Muscle of back (tissue), 11 donors: ENCODE results near the gene C19orf67. TPM values are rescaled to one million over a fixed set of nuclear protein-coding genes. Genes with fewer than 3 reads are reported as not detected.
A peak's percentile ranks its signal among the peaks of the same experiment; 100 is the strongest.
"Not testable (repeated sequence)": the region's sequence is repeated elsewhere in the genome, so short reads cannot be mapped to it uniquely, and the experiment has no call there.

ENCODE experiments used
- DNase-seq, 3 donors: peaks; one replicate each; pipeline versions ENCODE4 v3.0.0 to v3.0.0-alpha.2; 2013
- polyA plus RNA-seq, 10 donors: library from polyadenylated mRNA; unstranded; fragments of 120-200 nt; gene quantifications; one replicate each; pipeline ENCODE4 v1.2.1, GENCODE V29; 2013; ENCODE audit not compliant: insufficient read length in 10 of 10

The C19orf67 gene
- polyA plus RNA-seq, 10 donors, result not detected

DNA sequence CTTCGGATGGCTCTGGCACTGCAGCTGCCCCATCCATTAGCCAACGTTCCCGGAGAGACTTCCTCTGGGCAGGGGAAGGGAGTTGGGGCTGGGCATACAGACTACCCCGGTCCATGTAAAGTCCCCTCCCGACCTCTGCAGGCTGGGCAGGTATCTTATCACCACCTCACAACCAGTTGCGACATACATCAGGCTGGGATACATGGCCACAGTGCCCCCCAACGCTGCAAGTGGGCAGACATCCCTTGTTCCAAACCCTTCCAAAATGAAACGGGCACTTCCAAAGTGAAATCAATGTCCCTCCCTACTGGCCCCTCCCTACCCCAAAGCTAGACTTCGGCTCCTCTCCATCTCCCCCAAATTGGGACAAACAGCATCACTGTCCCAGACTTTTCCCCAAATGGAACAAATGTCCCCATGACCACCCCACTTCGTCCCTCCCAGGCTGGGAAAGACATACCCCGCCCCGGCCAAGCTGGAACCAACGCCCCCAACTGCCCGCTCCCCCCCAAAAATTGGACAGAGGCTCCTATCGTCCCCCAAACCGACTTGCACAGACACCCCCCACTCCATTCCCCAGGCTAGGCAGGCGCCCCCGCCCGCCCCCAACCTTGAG is 28.7 kb downstream of the C19orf67 start:
- DNase-seq, result no peak

DNA sequence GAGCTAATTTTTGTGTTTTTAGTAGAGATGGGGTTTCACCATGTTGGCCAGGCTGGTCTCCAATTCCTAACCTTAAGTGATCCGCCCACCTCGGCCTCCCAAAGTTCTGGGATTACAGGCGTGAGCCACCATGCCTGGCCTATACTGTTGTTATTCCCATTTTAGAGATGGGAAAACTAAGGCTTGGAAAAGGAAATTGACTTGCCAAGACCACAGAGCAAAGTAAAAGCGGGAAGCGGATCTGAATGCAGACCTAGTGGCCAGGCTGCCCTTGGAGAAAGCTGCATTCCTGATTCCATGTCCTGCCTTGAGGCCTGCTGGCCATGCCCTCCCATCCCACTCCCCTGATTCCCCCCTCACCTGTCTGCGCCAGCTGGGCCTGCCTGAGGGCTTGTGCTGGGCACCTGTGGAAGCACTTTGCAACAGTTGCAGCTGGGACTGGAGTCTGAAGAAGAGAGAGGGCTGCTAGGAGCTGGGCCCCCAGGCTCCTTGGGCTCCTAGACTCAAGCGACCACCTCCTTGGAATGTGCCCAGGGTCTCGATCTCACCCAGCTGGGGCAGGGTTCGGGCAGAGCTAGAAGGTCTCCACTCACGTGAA is 29.4 kb downstream of the C19orf67 start:
- no peak for DNase-seq

DNA sequence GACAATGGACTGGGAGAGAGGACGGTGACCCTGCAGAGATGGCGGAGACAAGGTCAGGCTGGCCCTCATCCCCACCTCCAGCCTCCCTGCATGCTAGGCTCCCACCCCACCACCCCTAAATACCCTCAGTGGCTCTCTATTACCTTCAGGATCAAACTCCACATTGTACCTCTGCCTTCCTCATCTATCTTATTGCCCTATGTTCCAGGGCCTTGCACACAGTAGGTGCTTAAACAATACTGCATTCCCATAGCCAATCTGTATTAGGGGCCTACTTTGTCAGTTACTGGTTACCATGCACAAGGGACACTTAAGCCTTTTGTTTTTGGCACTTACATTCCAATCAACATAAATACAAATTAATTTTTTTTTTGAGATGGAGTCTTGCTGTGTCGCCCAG is 30.2 kb downstream of the C19orf67 start:
- DNase-seq, result no peak

DNA sequence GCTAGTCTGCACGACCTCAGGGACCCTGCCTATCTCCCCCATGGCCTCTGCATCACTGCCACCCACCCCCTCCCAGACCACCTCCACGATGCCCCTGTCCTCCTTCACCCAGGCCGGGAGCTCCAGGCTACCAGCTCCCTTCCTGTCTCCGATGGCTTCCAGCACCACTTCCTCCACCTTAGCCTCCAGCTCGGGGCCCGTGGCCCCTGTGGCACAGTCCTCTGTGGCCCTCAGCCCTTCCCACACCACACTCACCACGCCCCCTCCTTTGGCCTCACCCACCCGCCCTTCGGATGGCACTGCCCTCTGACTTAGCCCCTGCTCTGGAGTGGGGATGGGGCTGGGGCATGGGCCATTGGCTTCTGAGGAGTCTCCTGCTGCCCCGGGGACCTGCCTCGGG is 30.9 kb downstream of the C19orf67 start:
- no peak for DNase-seq

DNA sequence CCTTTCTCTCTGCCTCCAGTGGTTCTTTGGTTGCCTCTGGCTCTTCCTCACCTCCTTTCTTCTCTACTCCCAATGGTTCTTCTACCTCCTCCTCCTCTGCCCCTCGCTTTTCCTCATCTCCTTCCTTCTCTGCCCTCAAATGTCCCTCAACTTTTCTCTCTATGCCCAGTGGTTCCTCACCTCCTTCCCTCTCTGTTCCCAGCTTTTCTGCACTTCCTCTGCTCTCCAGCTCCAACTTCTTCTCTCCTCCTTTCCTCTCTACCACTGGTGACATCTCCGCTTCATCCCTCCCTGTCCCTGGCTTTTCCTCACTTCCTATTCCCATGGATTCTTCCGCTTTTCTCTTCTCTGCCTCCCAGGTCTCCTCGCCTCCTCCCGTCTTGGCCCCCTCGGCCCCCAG is 31.5 kb downstream of the C19orf67 start:
- DNase-seq, result no peak

DNA sequence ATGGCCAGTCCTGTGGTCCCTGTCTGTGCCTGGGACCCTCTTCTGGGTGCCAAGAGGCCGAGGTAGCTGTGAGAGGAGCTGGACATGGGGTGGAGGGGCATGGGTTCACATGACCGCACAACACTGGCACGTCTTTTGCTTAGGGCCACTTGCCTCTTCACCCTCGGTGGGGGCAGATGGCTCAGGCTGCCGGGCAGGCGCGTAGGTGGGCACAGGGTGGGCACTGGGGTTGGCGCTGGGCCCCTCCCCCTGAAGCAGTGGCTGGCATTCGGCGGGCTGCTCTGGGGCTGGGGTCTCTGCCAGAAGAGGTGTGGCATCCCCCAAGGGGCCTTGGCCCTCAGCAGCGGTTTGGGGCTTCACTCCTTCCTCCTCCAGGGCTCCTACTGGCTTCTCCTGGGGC is 32.1 kb downstream of the C19orf67 start:
- no peak for DNase-seq

DNA sequence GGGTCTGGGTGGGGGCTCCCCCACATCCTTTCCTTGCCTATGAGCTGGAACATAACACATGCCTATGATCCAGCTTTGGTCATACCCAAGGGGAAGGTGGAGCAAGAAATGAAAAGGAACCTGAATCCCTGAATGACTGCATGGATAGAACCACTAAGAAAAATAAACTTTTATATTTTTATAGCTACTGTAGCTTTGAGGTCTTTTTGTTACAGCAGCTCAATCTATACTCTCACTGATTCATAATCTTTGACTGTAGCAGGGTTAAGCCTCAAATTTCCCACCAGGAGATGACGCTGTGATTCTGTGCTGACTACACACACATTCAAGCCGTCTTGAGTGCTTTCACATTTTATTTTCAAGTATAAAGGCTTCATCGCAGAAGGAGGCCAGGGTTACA is 32.6 kb downstream of the C19orf67 start:
- no peak for DNase-seq

DNA sequence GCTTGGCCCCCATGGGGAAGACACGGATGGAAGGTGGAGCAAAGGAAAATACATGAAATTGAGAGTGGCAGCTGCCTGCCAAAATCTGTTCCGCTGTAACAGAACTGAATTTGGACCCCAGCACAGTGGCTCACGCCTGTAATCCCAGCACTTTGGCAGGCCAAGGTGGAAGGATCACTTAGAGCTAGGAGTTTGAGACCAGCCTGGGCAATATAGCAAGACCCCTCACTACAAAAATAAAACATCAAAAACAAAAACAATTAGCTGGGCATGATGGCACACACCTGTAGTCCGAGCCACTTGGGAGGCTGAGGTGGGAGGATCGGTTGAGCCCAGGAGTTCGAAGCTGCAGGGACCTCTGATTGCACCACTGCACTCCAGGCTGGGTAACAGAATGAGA is 33.1 kb downstream of the C19orf67 start:
- DNase-seq, result no peak

DNA sequence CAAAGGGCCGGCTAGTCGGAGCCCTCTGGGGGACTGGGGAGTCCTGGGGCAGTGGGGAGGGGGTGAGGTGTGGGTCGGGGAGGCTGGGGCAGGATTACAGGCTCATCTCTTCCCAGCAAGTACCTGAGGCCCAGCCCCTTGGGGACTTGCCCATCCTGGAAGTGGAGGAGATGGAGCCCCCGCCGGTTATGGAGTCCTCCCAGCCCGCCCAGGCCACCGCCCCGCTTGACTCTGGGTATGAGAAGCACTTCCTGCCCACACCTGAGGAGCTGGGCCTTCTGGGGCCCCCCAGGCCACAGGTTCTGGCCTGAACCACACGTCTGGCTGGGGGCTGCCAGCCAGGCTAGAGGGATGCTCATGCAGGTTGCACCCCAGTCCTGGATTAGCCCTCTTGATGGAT is 33.6 kb downstream of the C19orf67 start:
- DNase-seq, result no peak

DNA sequence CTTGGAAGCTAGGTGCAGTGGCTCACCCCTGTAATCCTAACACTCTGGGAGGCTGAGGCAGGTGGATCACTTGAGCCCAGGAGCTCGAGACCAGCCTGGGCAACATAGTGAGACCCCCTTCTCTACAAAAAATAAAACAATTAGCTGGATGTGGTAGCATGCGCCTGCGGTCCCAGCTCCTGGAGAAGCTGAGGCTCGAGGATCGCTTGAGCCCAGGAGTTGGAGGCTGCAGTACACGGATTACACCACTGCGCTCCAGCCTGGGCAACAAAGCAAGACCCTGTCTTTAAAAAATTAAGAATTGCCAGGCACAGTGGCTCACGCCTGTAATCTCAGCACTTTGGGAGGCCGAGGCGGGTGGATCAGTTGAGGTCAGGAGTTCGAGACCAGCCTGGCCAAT is 34.6 kb downstream of the C19orf67 start:
- not testable (repeated sequence) for DNase-seq

DNA sequence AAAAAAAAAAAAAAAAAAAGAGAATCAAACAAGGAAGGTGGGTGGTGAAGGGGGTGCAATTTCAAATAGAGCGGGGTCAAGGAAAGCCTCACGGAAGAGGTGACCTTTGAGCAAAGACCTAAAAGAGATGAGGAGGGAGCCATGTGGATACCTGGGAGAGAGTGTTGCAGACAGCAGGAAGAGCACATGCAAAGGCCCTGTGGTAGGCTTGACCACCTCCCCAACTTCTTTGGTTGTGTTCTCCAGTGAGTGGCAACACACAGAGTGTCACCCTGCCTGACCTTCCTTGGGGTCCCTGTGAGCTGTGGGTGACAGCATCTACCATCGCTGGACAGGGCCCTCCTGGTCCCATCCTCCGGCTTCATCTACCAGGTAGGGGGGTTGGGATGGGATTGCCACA is 35.1 kb downstream of the C19orf67 start:
- DNase-seq, result no peak

DNA sequence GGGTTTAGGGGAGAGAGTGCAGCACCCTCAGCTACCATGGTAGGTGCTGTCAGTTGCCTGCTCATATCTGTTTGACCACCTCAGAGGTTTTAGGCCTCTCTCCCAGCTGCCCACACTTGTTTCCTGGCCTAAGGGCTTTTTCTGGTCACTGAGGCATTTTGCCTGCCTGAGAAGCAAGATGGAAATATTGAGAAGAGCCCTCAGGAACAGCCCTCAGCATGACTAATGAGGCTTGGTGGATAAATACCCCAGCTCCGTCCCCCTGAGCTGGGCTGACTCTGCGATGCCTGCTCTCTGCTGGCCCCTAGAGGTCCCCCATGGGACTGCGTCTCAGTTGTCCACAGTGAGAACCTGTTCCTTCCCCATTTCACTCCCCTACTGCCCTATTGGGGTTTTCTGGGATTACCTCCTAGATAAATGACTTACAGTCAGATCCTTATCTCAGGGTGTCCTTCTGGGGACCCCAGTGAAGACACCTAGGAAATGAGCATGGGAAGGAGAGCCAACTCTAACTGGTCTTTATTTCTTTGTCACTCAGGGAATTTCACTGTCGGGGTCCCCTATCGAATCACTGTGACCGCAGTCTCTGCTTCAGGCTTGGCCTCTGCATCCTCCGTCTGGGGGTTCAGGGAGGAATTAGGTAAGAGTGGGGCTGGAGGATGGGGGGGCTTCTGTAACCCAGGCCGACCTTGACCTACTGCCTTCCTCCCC is 37.0 kb downstream of the C19orf67 start:
- peak in 1 of 3 donors; percentile 21 for DNase-seq

DNA sequence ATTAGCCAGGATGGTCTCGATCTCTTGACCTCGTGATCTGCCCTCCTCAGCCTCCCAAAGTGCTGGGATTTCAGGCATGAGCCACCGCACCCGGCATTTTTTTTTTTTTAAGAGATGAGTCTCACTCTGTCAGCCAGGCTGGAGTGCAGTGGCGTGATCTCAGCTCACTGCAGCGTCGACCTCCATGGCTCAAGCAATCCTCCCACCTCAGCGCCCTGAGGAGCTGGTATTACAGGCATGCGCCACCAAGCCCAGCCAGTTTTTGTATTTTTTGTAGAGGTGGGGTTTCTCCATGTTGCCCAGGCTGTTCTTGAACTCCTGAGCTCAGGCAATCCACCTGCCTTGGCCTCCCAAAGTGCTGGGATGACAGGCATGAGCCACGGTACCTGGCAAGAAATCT is 37.7 kb downstream of the C19orf67 start:
- DNase-seq, result not testable (repeated sequence)

DNA sequence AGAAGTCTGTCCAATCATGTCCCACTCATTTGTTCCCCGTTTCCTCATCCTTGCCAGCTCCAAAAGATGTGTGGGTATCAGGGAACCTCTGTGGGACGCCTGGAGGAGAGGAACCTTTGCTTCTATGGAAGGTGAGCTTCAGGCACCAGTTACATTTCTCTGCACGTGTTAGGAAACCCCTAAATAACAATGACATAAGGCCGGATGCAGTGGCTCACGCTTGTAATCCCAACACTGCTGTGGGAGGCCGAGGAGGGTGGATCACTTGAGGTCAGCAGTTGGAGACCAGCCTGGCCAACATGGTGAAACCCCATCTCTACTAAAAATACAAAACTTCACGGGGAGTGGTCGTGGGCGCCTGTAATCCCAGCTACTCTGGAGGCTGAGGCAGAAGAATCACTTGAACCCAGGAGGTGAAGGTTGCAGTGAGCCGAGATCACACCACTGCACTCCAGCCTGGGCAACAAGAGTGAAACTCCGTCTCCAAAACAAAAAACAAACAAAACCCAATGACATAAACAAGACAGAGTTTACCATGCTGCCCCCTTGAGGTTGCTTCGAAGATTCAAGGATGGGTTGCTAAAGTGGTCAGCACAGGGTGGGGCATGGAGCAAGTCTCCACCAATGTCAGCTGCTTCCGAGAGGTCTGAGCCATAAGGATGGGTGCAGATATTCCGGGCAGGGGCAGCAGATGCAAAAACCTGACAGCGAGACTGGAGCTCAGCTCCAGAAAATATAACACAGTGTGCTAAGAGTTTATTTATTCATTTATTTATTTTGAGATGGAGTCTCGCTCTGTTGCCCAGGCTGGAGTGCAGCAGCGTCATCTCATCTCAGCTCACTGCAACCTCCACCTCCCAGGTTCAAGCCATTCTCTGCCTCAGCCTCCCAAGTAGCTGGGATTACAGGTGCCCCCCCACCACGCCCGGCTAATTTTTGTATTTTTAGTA is 42.6 kb downstream of the C19orf67 start:
- peak; percentile 54 to 89 (median 80) for DNase-seq

DNA sequence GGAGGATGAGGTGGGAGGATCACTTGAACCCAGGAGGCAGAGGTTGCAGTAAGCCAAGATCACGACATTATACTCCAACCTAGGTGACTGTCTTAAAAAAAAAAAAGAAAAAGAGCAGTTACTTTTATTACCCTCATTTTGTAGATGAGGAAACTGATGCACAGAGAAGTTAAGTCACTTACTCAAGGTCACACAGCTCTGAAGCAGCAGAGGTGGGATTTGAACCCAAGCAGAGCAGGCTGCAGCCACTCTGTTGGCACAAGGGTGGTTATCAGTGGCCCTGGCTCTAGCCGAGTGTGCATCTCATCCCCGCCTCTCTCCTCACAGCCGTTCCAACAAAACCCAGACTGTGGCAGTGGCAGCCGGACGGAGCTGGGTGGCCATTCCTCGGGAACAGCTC is 46.4 kb downstream of the C19orf67 start:
- DNase-seq, result no peak

DNA sequence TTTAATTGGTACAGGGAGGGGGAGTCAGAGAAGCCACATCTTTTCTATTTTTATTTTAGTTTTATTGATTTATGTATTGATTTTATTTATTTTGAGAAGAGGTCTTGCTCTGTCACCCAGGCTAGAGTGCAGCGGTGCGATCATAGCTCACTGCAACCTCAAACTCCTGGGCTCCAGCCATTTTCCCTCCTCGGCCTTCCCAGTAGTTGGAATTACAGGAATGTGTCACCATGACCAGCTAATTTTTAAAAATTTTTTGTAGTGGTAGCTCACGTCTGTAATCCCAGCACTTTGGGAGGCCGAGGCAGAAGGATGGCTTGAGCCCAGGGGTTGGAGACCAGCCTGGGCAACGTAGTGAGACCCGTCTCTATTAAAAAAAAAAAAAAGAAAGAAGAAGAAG is 49.9 kb downstream of the C19orf67 start:
- DNase-seq, result no peak

DNA sequence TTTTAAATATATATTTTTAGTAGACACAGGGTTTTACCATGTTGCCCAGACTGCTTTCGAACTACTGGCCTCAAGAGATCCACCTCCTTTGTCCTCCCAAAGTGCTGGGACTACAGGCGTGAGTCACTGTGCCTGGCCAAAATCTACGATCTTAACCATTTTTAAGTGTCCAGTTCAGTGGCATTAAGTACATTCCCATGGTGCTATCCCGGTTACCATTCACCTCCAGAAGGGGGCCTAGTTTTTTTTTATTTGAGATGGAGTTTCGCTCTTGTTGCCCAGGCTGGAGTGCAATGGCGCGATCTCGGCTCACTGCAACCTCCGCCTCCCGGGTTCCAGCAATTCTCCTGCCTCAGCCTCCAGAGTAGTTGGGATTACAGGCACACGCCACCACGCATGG is 50.4 kb downstream of the C19orf67 start:
- DNase-seq, result not testable (repeated sequence)

DNA sequence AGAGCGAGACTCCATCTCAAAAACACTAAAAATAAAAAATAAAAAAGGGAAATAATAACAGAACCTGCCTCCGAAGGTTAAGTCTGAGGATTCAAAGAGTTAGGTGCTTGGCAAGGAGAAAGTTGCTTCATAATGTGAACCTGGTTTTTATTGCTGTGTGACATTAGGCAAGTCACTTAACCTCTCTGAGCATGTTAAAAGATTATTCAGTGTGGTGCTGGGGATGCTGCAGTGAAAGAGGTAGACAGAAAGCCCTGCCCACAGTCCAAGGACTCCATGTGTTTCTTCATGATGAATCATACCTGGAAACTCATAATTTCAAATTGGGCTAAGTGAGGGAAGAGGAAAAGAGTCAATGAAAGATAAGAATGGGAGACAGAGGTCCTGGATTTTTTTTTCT is 51.6 kb downstream of the C19orf67 start:
- no peak for DNase-seq

DNA sequence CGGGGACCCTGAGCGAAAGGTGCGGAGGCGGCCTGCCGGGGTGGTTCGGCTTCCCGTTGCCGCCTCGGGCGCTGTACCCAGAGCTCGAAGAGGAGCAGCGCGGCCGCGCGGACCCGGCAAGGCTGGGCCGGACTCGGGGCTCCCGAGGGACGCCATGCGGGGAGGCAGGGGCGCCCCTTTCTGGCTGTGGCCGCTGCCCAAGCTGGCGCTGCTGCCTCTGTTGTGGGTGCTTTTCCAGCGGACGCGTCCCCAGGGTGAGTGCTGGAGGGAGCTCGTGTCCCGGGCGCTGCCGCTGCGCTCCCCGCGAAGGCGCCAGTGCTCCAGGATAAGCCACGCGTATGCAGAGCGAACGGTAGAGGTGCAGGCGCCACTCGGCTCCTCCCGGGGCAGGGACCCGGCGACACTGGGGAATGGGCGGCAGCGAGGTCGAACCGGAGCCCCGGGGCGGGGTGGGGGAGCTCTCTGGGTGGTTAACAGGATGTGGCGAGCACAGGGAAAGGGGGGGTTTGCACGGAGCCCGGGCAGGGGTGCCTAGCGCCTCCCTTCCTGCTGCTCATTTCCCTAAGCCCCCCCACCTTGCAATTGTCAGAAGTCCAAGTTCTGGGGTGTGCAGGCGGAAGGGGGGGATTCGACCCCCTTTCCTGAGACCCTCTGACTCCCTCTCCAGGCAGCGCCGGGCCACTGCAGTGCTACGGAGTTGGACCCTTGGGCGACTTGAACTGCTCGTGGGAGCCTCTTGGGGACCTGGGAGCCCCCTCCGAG is 53.7 kb downstream of the C19orf67 start, which contains the start of gene IL27RA:
TSS of gene IL27RA (plus strand) at position 44 of the 762 bp plus-strand sequence. CDS start at position 155, 111 bp downstream.
- peak; percentile 30 to 83 (median 63) for DNase-seq
